PC-9 (cell line): ENCODE measurements around the gene URB2.

ENCODE experiments used
- EZH2 ChIP-seq: fragments of 200-600 bp; sonication (generic); IDR thresholded peaks from 2 replicates; pipeline ENCODE4 v1.8.0; 2017; ENCODE audit warnings: antibody characterized with exemption, low read depth
- TF ChIP-seq, protein P1 (sequence below): fragments of 200-600 bp; sonication (generic); conservative IDR thresholded peaks from 2 replicates; pipeline ENCODE4 v1.6.1; 2017; ENCODE audit warnings: mixed run types, antibody characterized with exemption, mild to moderate bottlenecking, moderate library complexity

DNA sequence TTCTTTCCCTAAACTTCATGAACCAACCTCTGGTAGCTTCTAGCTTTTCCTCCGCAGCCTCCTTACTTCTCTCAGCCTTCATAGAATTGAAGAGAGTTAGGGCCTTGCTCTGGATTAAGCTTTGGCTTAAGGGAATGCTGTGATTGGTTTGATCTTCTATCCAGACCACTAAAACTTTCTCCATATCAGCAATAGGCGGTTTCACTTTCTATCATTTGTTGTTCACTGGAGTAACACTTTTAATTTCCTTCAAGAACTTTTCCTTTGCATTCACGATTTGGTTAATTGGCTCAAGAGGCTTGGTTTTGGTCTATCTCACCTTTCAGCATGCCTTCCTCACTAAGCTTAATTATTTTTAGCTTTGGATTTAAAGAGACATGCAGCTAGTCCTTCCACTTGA is 5.1 kb downstream of the URB2 start:
- TF ChIP-seq, protein P1, sequence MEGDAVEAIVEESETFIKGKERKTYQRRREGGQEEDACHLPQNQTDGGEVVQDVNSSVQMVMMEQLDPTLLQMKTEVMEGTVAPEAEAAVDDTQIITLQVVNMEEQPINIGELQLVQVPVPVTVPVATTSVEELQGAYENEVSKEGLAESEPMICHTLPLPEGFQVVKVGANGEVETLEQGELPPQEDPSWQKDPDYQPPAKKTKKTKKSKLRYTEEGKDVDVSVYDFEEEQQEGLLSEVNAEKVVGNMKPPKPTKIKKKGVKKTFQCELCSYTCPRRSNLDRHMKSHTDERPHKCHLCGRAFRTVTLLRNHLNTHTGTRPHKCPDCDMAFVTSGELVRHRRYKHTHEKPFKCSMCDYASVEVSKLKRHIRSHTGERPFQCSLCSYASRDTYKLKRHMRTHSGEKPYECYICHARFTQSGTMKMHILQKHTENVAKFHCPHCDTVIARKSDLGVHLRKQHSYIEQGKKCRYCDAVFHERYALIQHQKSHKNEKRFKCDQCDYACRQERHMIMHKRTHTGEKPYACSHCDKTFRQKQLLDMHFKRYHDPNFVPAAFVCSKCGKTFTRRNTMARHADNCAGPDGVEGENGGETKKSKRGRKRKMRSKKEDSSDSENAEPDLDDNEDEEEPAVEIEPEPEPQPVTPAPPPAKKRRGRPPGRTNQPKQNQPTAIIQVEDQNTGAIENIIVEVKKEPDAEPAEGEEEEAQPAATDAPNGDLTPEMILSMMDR: no peak
- no peak for TF ChIP-seq EZH2
